Breast epithelium (tissue), 4 donors: ENCODE results near the gene SNAP47. TPM values are rescaled to one million over a fixed set of nuclear protein-coding genes. Genes with fewer than 3 reads are reported as not detected.
A peak's percentile ranks its signal among the peaks of the same experiment; 100 is the strongest.

Experiments used
- DNase-seq, 2 donors: peaks; one replicate each; pipeline ENCODE4 v3.0.0-alpha.2; 2019; ENCODE audit warnings: low spot score in 2 of 2
- H3K27ac ChIP-seq, 2 donors: fragments of 200-600 bp; sonication (generic) in 1 of 2; one replicate each; pipeline ENCODE4 v1.5.1; 2016 to 2019; ENCODE audit warnings: mild to moderate bottlenecking in 1 of 2
- H3K27me3 ChIP-seq, 2 donors: fragments of 200-600 bp; sonication (generic) in 1 of 2; one replicate each; pipeline versions ENCODE4 v1.5.1 to v1.6.0; 2017 to 2019; ENCODE audit warnings: control low read depth in 1 of 2, mild to moderate bottlenecking in 1 of 2
- H3K36me3 ChIP-seq: fragments of 200-600 bp; one replicate; pipeline ENCODE4 v1.5.1; 2019
- H3K4me1 ChIP-seq, 2 donors: fragments of 200-600 bp; sonication (generic); one replicate each; pipeline ENCODE4 v1.5.1; 2016 to 2019; ENCODE audit warnings: control low read depth in 1 of 2
- H3K4me3 ChIP-seq, 3 donors: fragments of 200-600 bp; sonication (generic); 1 replicate in 2 of 3; 2 replicates in 1 of 3; pipeline ENCODE4 v1.5.1; 2016 to 2019; ENCODE audit warnings: mild to moderate bottlenecking in 3 of 3, moderate library complexity in 2 of 3
- H3K9me3 ChIP-seq, 2 donors: fragments of 200-600 bp; sonication (generic) in 1 of 2; one replicate each; pipeline ENCODE4 v1.5.1; 2016 to 2019; ENCODE audit warnings: control low read depth in 1 of 2
- CTCF ChIP-seq, 3 donors: fragments of 450-650 bp; IDR thresholded peaks; one replicate each; pipeline ENCODE4 v1.5.1; 2016 to 2017; ENCODE audit warnings: antibody characterized with exemption in 3 of 3, mild to moderate bottlenecking in 3 of 3, moderate library complexity in 3 of 3
- POLR2A ChIP-seq: fragments of 450-650 bp; IDR thresholded peaks from one replicate; pipeline ENCODE4 v1.6.1; 2016; ENCODE audit warnings: antibody characterized with exemption, mild to moderate bottlenecking, moderate library complexity
- POLR2AphosphoS5 ChIP-seq, 3 donors: sonication (generic); formaldehyde crosslinking; IDR thresholded peaks; one replicate each; pipeline ENCODE4 v1.6.1; 2017; ENCODE audit warnings: antibody characterized with exemption in 3 of 3
- intact Hi-C: fragments of 100-400 bp; cut with DNase I; formaldehyde crosslinking; loops from one replicate; pipeline ENCODE4 v1.15.1; 2023; ENCODE audit warnings: low total_unique reads
- total RNA-seq, 3 donors: library from RNA; depleted of rRNA; stranded (reverse); fragments of >200 nt; gene quantifications; one replicate each; pipeline ENCODE4 v1.1.0, GENCODE V29; 2016

SNAP47 gene
- total RNA-seq, 3 donors from 2014 or later: 28.3 to 60.3 (median 52.1) TPM

GRCh38 chr1:227781314-227781930 lies 46.2 kb downstream of the SNAP47 start:
- H3K9me3 ChIP-seq: no peaks in the 10 kb centered on the region
- H3K27ac ChIP-seq: no peak overlapping the region
- peaks cover 0 to 2% of the 10 kb centered on the region in 2 donors for H3K4me1 ChIP-seq
- TF ChIP-seq POLR2AphosphoS5 (IDR thresholded peaks at IDR 0.05) (no peak), POLR2A (no peak), CTCF (IDR thresholded peaks at IDR 0.05) (no peak)
- H3K27me3 ChIP-seq: no peaks in the 10 kb centered on the region
- no peaks in the 10 kb centered on the region for H3K36me3 ChIP-seq
- intact Hi-C loops: no loop called here
- DNase-seq: peak in 1 of 2 donors; percentile 37
- no peak overlapping the region for H3K4me3 ChIP-seq

GRCh38 chr1:227782226-227782625 lies 47.0 kb downstream of the SNAP47 start:
- Histone ChIP-seq H3K36me3 (no peaks in the 10 kb centered on the region), H3K4me1 (peaks cover 0 to 10% of the 10 kb centered on the region in 2 donors), H3K9me3 (no peaks in the 10 kb centered on the region), H3K27me3 (no peaks in the 10 kb centered on the region), H3K4me3 (no peak overlapping the region), H3K27ac (no peak overlapping the region)
- intact Hi-C loops: no loop called here
- peak in 1 of 2 donors; percentile 25 for DNase-seq
- TF ChIP-seq POLR2A: no peak
- TF ChIP-seq POLR2AphosphoS5 (IDR thresholded peaks at IDR 0.05): no peak
- no peak for TF ChIP-seq CTCF (IDR thresholded peaks at IDR 0.05)

- Histone ChIP-seq H3K9me3 (no peaks in the 10 kb centered on the region), H3K27ac (no peak overlapping the region), H3K4me1 (peaks cover 0 to 11% of the 10 kb centered on the region in 2 donors), H3K36me3 (no peaks in the 10 kb centered on the region), H3K27me3 (no peaks in the 10 kb centered on the region), H3K4me3 (no peak overlapping the region)
- intact Hi-C loops: no loop called here
- peak in 1 of 2 donors; percentile 14 for DNase-seq
- no peak for TF ChIP-seq POLR2AphosphoS5 (IDR thresholded peaks at IDR 0.05)
- TF ChIP-seq POLR2A: no peak
- no peak for TF ChIP-seq CTCF (IDR thresholded peaks at IDR 0.05)
These were observed 50.0 kb downstream of the SNAP47 start for GRCh38 chr1:227785094-227785804.

- Histone ChIP-seq H3K27me3 (no peaks in the 10 kb centered on the region), H3K27ac (no peak overlapping the region), H3K9me3 (no peaks in the 10 kb centered on the region), H3K4me3 (no peak overlapping the region), H3K4me1 (peaks cover 0 to 11% of the 10 kb centered on the region in 2 donors), H3K36me3 (no peaks in the 10 kb centered on the region)
- TF ChIP-seq CTCF (IDR thresholded peaks at IDR 0.05) (no peak), POLR2AphosphoS5 (IDR thresholded peaks at IDR 0.05) (no peak), POLR2A (no peak)
- intact Hi-C loops: no loop called here
- peak; percentile 15 to 47 for DNase-seq
These were observed 50.8 kb downstream of the SNAP47 start for GRCh38 chr1:227785805-227786671.
